GM23338 (cell line): Measurements from ENCODE around the gene CTNNBIP1. TPM values are rescaled to one million over a fixed set of nuclear protein-coding genes. Genes with fewer than 3 reads are reported as not detected.

ENCODE experiments used
- ATAC-seq: fragments of 200-7000 bp; cut with Tn5 transposase; 3 replicates; pipeline ENCODE4 v1.9.1; 2020
- DNase-seq: peaks from one replicate; pipeline ENCODE4 v3.0.0-alpha.2; 2015; ENCODE audit warnings: low spot score
- H2AFZ ChIP-seq: fragments of 200-600 bp; sonication (generic); 2 replicates; pipeline ENCODE4 v1.8.0; 2016; ENCODE audit warnings: antibody characterized with exemption, mild to moderate bottlenecking, moderate library complexity
- H3F3A ChIP-seq: fragments of 200-600 bp; sonication (generic); replicated peaks from 2 replicates; pipeline ENCODE4 v1.8.0; 2017; ENCODE audit warnings: antibody characterized with exemption, mixed run types, low read depth
- H3K27ac ChIP-seq: fragments of 200-600 bp; sonication (generic); 2 replicates; pipeline ENCODE4 v1.6.1; 2016; ENCODE audit warnings: low read depth
- H3K27me3 ChIP-seq: fragments of 200-600 bp; sonication (generic); 2 replicates; pipeline ENCODE4 v1.8.0; 2016; ENCODE audit warnings: mild to moderate bottlenecking, mixed run types, moderate library complexity; ENCODE audit not compliant: insufficient read depth
- H3K36me3 ChIP-seq: fragments of 200-600 bp; sonication (generic); 2 replicates; pipeline ENCODE4 v1.8.0; 2016; ENCODE audit warnings: mild to moderate bottlenecking; ENCODE audit not compliant: insufficient read depth
- H3K4me1 ChIP-seq: fragments of 200-600 bp; sonication (generic); 2 replicates; pipeline ENCODE4 v1.8.0; 2016; ENCODE audit warnings: mild to moderate bottlenecking, moderate library complexity; ENCODE audit not compliant: insufficient read depth
- H3K4me2 ChIP-seq: fragments of 200-600 bp; sonication (generic); 2 replicates; pipeline ENCODE4 v1.7.1; 2017; ENCODE audit warnings: mixed run types
- H3K4me3 ChIP-seq: fragments of 200-600 bp; sonication (generic); 2 replicates; pipeline ENCODE4 v1.6.1; 2016; ENCODE audit warnings: mixed run types
- H3K79me2 ChIP-seq: fragments of 200-600 bp; sonication (generic); replicated peaks from 2 replicates; pipeline ENCODE4 v1.8.0; 2017; ENCODE audit warnings: mild to moderate bottlenecking; ENCODE audit not compliant: insufficient read depth
- H3K9me2 ChIP-seq: fragments of 200-600 bp; sonication (generic); 2 replicates; pipeline ENCODE4 v1.8.0; 2017; ENCODE audit not compliant: insufficient read depth
- H4K20me1 ChIP-seq: fragments of 200-600 bp; sonication (generic); replicated peaks from 2 replicates; pipeline ENCODE4 v1.8.0; 2017; ENCODE audit warnings: mild to moderate bottlenecking; ENCODE audit not compliant: insufficient read depth
- H3K27ac Mint-ChIP-seq: 2 replicates; pipeline ENCODE4 v1.8.0; 2020; ENCODE audit warnings: inconsistent platforms, mild to moderate bottlenecking, moderate library complexity, mixed read lengths
- H3K27me3 Mint-ChIP-seq: 3 replicates; pipeline ENCODE4 v1.8.0; 2022; ENCODE audit warnings: low read depth, mild to moderate bottlenecking, moderate library complexity, mixed read lengths, inconsistent platforms; ENCODE audit not compliant: insufficient read depth, poor library complexity
- H3K36me3 Mint-ChIP-seq: 3 replicates; pipeline ENCODE4 v1.8.0; 2021; ENCODE audit warnings: low read depth, mild to moderate bottlenecking, inconsistent platforms, moderate library complexity, mixed read lengths
- H3K4me1 Mint-ChIP-seq: 3 replicates; pipeline ENCODE4 v1.8.0; 2020; ENCODE audit warnings: mild to moderate bottlenecking, inconsistent platforms, mixed read lengths
- H3K4me3 Mint-ChIP-seq: 3 replicates; pipeline ENCODE4 v1.8.0; 2021; ENCODE audit warnings: moderate library complexity, mild to moderate bottlenecking, inconsistent platforms, mixed read lengths
- H3K9me3 Mint-ChIP-seq: 3 replicates; pipeline ENCODE4 v1.8.0; 2020; ENCODE audit warnings: moderate library complexity, mild to moderate bottlenecking, inconsistent platforms, mixed read lengths
- CREB1 ChIP-seq: fragments of 250-450 bp; sonication (Bioruptor Pico); IDR thresholded peaks from 2 replicates; pipeline ENCODE4 v1.5.0; 2020; ENCODE audit warnings: low read depth, mild to moderate bottlenecking, moderate library complexity
- ETS1 ChIP-seq: IDR thresholded peaks from 2 replicates; pipeline ENCODE4 v1.6.1; 2016; ENCODE audit warnings: antibody characterized with exemption
- EZH2 ChIP-seq: fragments of 200-600 bp; sonication (generic); IDR thresholded peaks from one replicate; pipeline ENCODE4 v1.8.0; 2017; ENCODE audit warnings: antibody characterized with exemption, mild to moderate bottlenecking, low read depth; ENCODE audit not compliant: unreplicated experiment
- JUNB ChIP-seq: IDR thresholded peaks from one replicate; pipeline ENCODE4 v1.6.1; 2016; ENCODE audit warnings: antibody characterized with exemption; ENCODE audit not compliant: unreplicated experiment
- NANOG ChIP-seq: IDR thresholded peaks from 2 replicates; pipeline ENCODE4 v1.6.1; 2016; ENCODE audit warnings: antibody characterized with exemption, borderline replicate concordance
- STAT1 ChIP-seq: IDR thresholded peaks from one replicate; pipeline ENCODE4 v1.6.1; 2016; ENCODE audit warnings: antibody characterized with exemption; ENCODE audit not compliant: unreplicated experiment
- ZNF114 ChIP-seq: fragments of 250-450 bp; sonication (Bioruptor Pico); IDR thresholded peaks from 2 replicates; pipeline ENCODE4 v1.5.0; 2020; ENCODE audit warnings: mild to moderate bottlenecking, moderate library complexity
- ZNF462 ChIP-seq: fragments of 250-450 bp; sonication (Bioruptor Pico); IDR thresholded peaks from 2 replicates; pipeline ENCODE4 v1.5.0; 2020; ENCODE audit warnings: mild to moderate bottlenecking, moderate library complexity
- polyA plus RNA-seq: library from polyadenylated mRNA; unstranded; fragments of >200 nt; fragmentation: Nextera tagmentation; extraction: Ambion mirVana; gene quantifications from 2 replicates; pipeline ENCODE4 v1.2.1, GENCODE V29; 2016
- total RNA-seq: library from RNA; depleted of rRNA; stranded (reverse); fragments of >200 nt; shearing (Covaris generic); gene quantifications from 2 replicates; pipeline ENCODE4 v1.2.3, GENCODE V29; 2014

Gene CTNNBIP1
- total and polyA plus RNA-seq, 2 experiments from 2014 or later: 30.3 to 55.1 TPM

- H3K27ac ChIP-seq: peak overlapping the region; percentile 59
- H3K36me3 ChIP-seq: 0 out of 2 replicates have a peak, but pooled peaks cover 4% of the 10 kb centered on the region
- H3K4me1 ChIP-seq: peaks cover 59% of the 10 kb centered on the region
- peak overlapping the region; percentile 78 for H3K27ac Mint-ChIP-seq
- no peaks in the 10 kb centered on the region for H3F3A ChIP-seq
- no peaks in the 10 kb centered on the region for H3K9me3 Mint-ChIP-seq
- TF ChIP-seq JUNB (no peak), ZNF114 (CRISPR knock-in tag) (no peak), STAT1 (no peak), ETS1 (no peak), NANOG (no peak)
- H3K9me2 ChIP-seq: no peaks in the 10 kb centered on the region
- no peak overlapping the region for H2AFZ ChIP-seq
- no peak overlapping the region for H3K4me3 ChIP-seq
- H3K27me3 ChIP-seq: no peaks in the 10 kb centered on the region
- H3K4me2 ChIP-seq: 0 out of 2 replicates have a peak overlapping the region, but pooled peaks have one; percentile 33
- peaks cover 14% of the 10 kb centered on the region; the same call in 2 of the 3 replicates for H3K36me3 Mint-ChIP-seq
- no peak for ATAC-seq
- H3K4me3 Mint-ChIP-seq: no peak overlapping the region
- no peaks in the 10 kb centered on the region for H3K79me2 ChIP-seq
- H3K4me1 Mint-ChIP-seq: peaks cover 48% of the 10 kb centered on the region
- no peaks in the 10 kb centered on the region for H4K20me1 ChIP-seq
- DNase-seq: no peak
- peaks cover 2% of the 10 kb centered on the region for H3K27me3 Mint-ChIP-seq
These were observed 17.2 kb upstream of the CTNNBIP1 start for GRCh38 chr1:9927259-9927658.

- Histone ChIP-seq H3K4me3 (0 out of 2 replicates have a peak overlapping the region, but pooled peaks have one; percentile 14), H3K36me3 (no peaks in the 10 kb centered on the region), H3F3A (no peaks in the 10 kb centered on the region), H3K4me2 (peak overlapping the region; percentile 42; the same call in 1 of the 2 replicates), H3K27ac (peak overlapping the region; percentile 64), H3K27me3 (no peaks in the 10 kb centered on the region), H3K4me1 (peaks cover 37% of the 10 kb centered on the region), H3K9me2 (no peaks in the 10 kb centered on the region; the same call in 1 of the 2 replicates), H3K79me2 (no peaks in the 10 kb centered on the region), H2AFZ (no peak overlapping the region), H4K20me1 (no peaks in the 10 kb centered on the region)
- no peaks in the 10 kb centered on the region for H3K36me3 Mint-ChIP-seq
- peaks cover 32% of the 10 kb centered on the region for H3K4me1 Mint-ChIP-seq
- H3K9me3 Mint-ChIP-seq: no peaks in the 10 kb centered on the region
- no peaks in the 10 kb centered on the region for H3K27me3 Mint-ChIP-seq
- peak; percentile 38 for DNase-seq
- no peak for TF ChIP-seq CREB1 (CRISPR knock-in tag)
- TF ChIP-seq ZNF462 (CRISPR knock-in tag): no peak
- TF ChIP-seq EZH2: no peak
- no peak overlapping the region for H3K4me3 Mint-ChIP-seq
- ATAC-seq: peak; percentile 88
- peak overlapping the region; percentile 10; the same call in 1 of the 2 replicates for H3K27ac Mint-ChIP-seq
These were observed 12.3 kb upstream of the CTNNBIP1 start for GRCh38 chr1:9922342-9922741.
